B cell (primary cell): ENCODE measurements around the gene MYBPC3. TPM values are rescaled to one million over a fixed set of nuclear protein-coding genes. Genes with fewer than 3 reads are reported as not detected.

Experiments
- ATAC-seq: fragments of 200-7000 bp; cut with Tn5 transposase; one replicate; pipeline ENCODE4 v1.10.0; 2021; ENCODE audit warnings: low read depth, mild to moderate bottlenecking, moderate number of reproducible peaks, moderate library complexity
- CTCF ChIA-PET: fragments of 350-600 bp; sonication (Branson Sonifier 250); formaldehyde crosslinking; loops from one replicate; lab custom pipeline; 2021; ENCODE audit warnings: antibody characterized with exemption, inconsistent platforms; lab: Charles Lee
- POLR2A ChIA-PET: fragments of 350-600 bp; sonication (Branson Sonifier 250); formaldehyde crosslinking; loops from one replicate; lab custom pipeline; 2021; ENCODE audit warnings: antibody characterized with exemption; lab: Charles Lee
- DNase-seq: peaks from one replicate; pipeline ENCODE4 v3.0.0; 2013
- H2AFZ ChIP-seq: 2 replicates; pipeline ENCODE4 v1.6.1; 2012; ENCODE audit warnings: mild to moderate bottlenecking, low read depth, low read length; ENCODE audit not compliant: insufficient read depth, poor library complexity, severe bottlenecking
- H3K27ac ChIP-seq, 2 donors: 1 replicate in 1 of 2; 2 replicates in 1 of 2; pipeline ENCODE4 v1.5.1; 2012 to 2013; ENCODE audit warnings: low read length in 2 of 2, mild to moderate bottlenecking in 2 of 2, moderate library complexity in 1 of 2
- H3K27me3 ChIP-seq, 4 experiments: fragments of 200-600 bp in 1 of 4; sonication (generic) in 1 of 4; replicated peaks in 1 of 4; 1 replicate in 2 of 4; 2 replicates in 2 of 4; pipeline versions ENCODE4 v1.6.1 to v1.7.0; 2013 to 2016; ENCODE audit warnings: low read length in 3 of 4, mild to moderate bottlenecking in 2 of 4, mixed read lengths in 1 of 4, moderate library complexity in 1 of 4; ENCODE audit not compliant: insufficient read depth in 4 of 4, control insufficient read depth in 3 of 4; ENCODE audit errors: control extremely low read depth in 1 of 4
- H3K36me3 ChIP-seq, 2 experiments: replicated peaks in 1 of 2; 1 replicate in 1 of 2; 2 replicates in 1 of 2; pipeline versions ENCODE4 v1.6.1 to v1.7.1; 2013; ENCODE audit warnings: low read length in 1 of 2; ENCODE audit not compliant: insufficient read depth in 2 of 2, control insufficient read depth in 1 of 2; ENCODE audit errors: control extremely low read depth in 1 of 2, extremely low read depth in 1 of 2
- H3K4me1 ChIP-seq, 2 donors: fragments of 200-600 bp in 1 of 2; sonication (generic) in 1 of 2; 1 replicate in 1 of 2; 2 replicates in 1 of 2; pipeline versions ENCODE4 v1.5.1 to v1.6.1; 2013 to 2017; ENCODE audit warnings: low read length in 2 of 2; ENCODE audit not compliant: control insufficient read depth in 2 of 2, insufficient read depth in 2 of 2
- H3K4me2 ChIP-seq: replicated peaks from 2 replicates; pipeline ENCODE3; 2012; ENCODE audit warnings: mild to moderate bottlenecking, low read depth, low read length; ENCODE audit not compliant: poor library complexity, severe bottlenecking
- H3K4me3 ChIP-seq, 5 experiments: fragments of 200-600 bp in 1 of 5; sonication (generic) in 1 of 5; 1 replicate in 3 of 5; 2 replicates in 2 of 5; pipeline versions ENCODE4 v1.5.1 to v1.7.0; 2011 to 2016; ENCODE audit warnings: low read length in 4 of 5, mild to moderate bottlenecking in 4 of 5, low read depth in 2 of 5, control low read depth in 1 of 5, moderate library complexity in 1 of 5; ENCODE audit not compliant: insufficient read depth in 1 of 5; ENCODE audit errors: control extremely low read depth in 1 of 5, extremely low read depth in 1 of 5
- H3K79me2 ChIP-seq: fragments of 200-600 bp; sonication (generic); one replicate; pipeline ENCODE4 v1.6.0; 2016; ENCODE audit warnings: low read length; ENCODE audit not compliant: control insufficient read depth, insufficient read depth
- H3K9ac ChIP-seq: fragments of 200-600 bp; sonication (generic); 2 replicates; pipeline ENCODE4 v1.6.1; 2017; ENCODE audit warnings: mild to moderate bottlenecking, low read length, moderate library complexity
- H3K9me3 ChIP-seq, 3 donors: one replicate each; pipeline versions ENCODE4 v1.6.1 to v1.7.1; 2013; ENCODE audit warnings: low read length in 2 of 3; ENCODE audit not compliant: control insufficient read depth in 2 of 3, insufficient read depth in 1 of 3; ENCODE audit errors: control extremely low read depth in 1 of 3
- H4K20me1 ChIP-seq: 2 replicates; pipeline ENCODE4 v1.6.0; 2012; ENCODE audit warnings: mild to moderate bottlenecking, low read length; ENCODE audit not compliant: insufficient read depth, control insufficient read depth, poor library complexity, severe bottlenecking
- H3K27ac Mint-ChIP-seq: one replicate; pipeline ENCODE4 v1.8.0; 2021; ENCODE audit warnings: mixed read lengths
- H3K27me3 Mint-ChIP-seq: one replicate; pipeline ENCODE4 v1.8.0; 2021; ENCODE audit warnings: mixed read lengths
- H3K4me1 Mint-ChIP-seq: one replicate; pipeline ENCODE4 v1.8.0; 2021; ENCODE audit warnings: mixed read lengths
- H3K4me3 Mint-ChIP-seq: one replicate; pipeline ENCODE4 v1.8.0; 2021; ENCODE audit warnings: mixed read lengths
- H3K9me3 Mint-ChIP-seq: one replicate; pipeline ENCODE4 v1.8.0; 2022; ENCODE audit warnings: mixed read lengths; ENCODE audit not compliant: insufficient read depth
- CTCF ChIP-seq: fragments of 200-600 bp; IDR thresholded peaks from one replicate; pipeline ENCODE4 v1.8.0; 2022; ENCODE audit warnings: antibody characterized with exemption, mild to moderate bottlenecking
- EZH2 ChIP-seq: IDR thresholded peaks from 2 replicates; pipeline ENCODE4 v1.6.1; 2012; ENCODE audit warnings: borderline replicate concordance, low read depth, mild to moderate bottlenecking, moderate library complexity, low read length; ENCODE audit not compliant: insufficient read depth, poor library complexity, severe bottlenecking
- WGBS: methylation state at CpG from one replicate; pipeline ENCODE4 v1.1.5; 2013; ENCODE audit warnings: missing lambda C conversion rate; ENCODE audit not compliant: insufficient coverage; 5-methylcytosine and 5-hydroxymethylcytosine counted together
- intact Hi-C: fragments of 100-400 bp; cut with micrococcal nuclease; formaldehyde crosslinking; loops from one replicate; pipeline ENCODE4 v1.10.0; 2022
- polyA plus RNA-seq: library from polyadenylated mRNA; depleted of rRNA; stranded (reverse); fragments of >200 nt; gene quantifications from 2 replicates; pipeline ENCODE4 v1.2.3, GENCODE V29; 2012
- total RNA-seq, 2 donors: library from RNA; stranded (reverse); fragments of 120-200 nt in 1 of 2; gene quantifications; 1 replicate in 1 of 2; 2 replicates in 1 of 2; pipeline versions ENCODE4 v1.2.3 to v1.2.4, GENCODE V29; 2013 to 2022

MYBPC3 gene
- total and polyA plus RNA-seq, 2 donors (not counting 1 experiment from before 2014, with no cell fraction given), result 0.67 to 1.4 TPM

- Histone ChIP-seq H3K4me2 (no peak overlapping the region), H3K4me3 (no peak overlapping the region), H3K4me1 (no peaks in the 10 kb centered on the region), H3K27me3 (no peaks in the 10 kb centered on the region), H3K79me2 (no peaks in the 10 kb centered on the region), H2AFZ (no peak overlapping the region), H3K9me3 (no peaks in the 10 kb centered on the region), H3K9ac (no peak overlapping the region), H4K20me1 (no peaks in the 10 kb centered on the region), H3K36me3 (no peaks in the 10 kb centered on the region), H3K27ac (no peak overlapping the region)
- intact Hi-C loops, result no loop called here
- H3K4me3 Mint-ChIP-seq, result no peak overlapping the region
- H3K4me1 Mint-ChIP-seq, result no peaks in the 10 kb centered on the region
- TF ChIP-seq CTCF, result no peak
- TF ChIP-seq EZH2, result no peak
- CTCF ChIA-PET, result interaction anchor here (1.9 kb wide), 1 partner anchor 185 kb away, joined by 4 read pairs; no protein-coding TSS in a partner anchor
- POLR2A ChIA-PET, result no interaction called here
- WGBS, result 96% methylated on average over 26 of the region's 34 CpGs
- no peak for DNase-seq
- H3K27me3 Mint-ChIP-seq, result no peaks in the 10 kb centered on the region
- H3K9me3 Mint-ChIP-seq, result no peaks in the 10 kb centered on the region
- no peak for ATAC-seq
- H3K27ac Mint-ChIP-seq, result no peak overlapping the region
Measured at GRCh38 chr11:47337229-47337924, 15.1 kb downstream of the MYBPC3 start.

GRCh38 chr11:47336595-47336994 is 15.9 kb downstream of the MYBPC3 start:
- H3K27me3 Mint-ChIP-seq, result no peaks in the 10 kb centered on the region
- intact Hi-C loops, result no loop called here
- CTCF ChIA-PET, result interaction anchor here (1.9 kb wide), 1 partner anchor 184 kb away, joined by 4 read pairs; no protein-coding TSS in a partner anchor
- Histone ChIP-seq H3K9ac (no peak overlapping the region), H4K20me1 (no peaks in the 10 kb centered on the region), H3K4me1 (no peaks in the 10 kb centered on the region), H3K4me3 (no peak overlapping the region), H2AFZ (no peak overlapping the region), H3K27ac (no peak overlapping the region), H3K36me3 (no peaks in the 10 kb centered on the region), H3K79me2 (no peaks in the 10 kb centered on the region), H3K4me2 (no peak overlapping the region), H3K9me3 (no peaks in the 10 kb centered on the region), H3K27me3 (no peaks in the 10 kb centered on the region)
- no peak for TF ChIP-seq EZH2
- no peak for TF ChIP-seq CTCF
- no peaks in the 10 kb centered on the region for H3K4me1 Mint-ChIP-seq
- 82% methylated on average over 2 of the region's 4 CpGs for WGBS
- DNase-seq (no peak), ATAC-seq (no peak)
- no peaks in the 10 kb centered on the region for H3K9me3 Mint-ChIP-seq
- POLR2A ChIA-PET, result no interaction called here
- no peak overlapping the region for H3K4me3 Mint-ChIP-seq
- H3K27ac Mint-ChIP-seq, result no peak overlapping the region
